Lung (tissue), 12 donors: ENCODE data around the gene PDZD8. TPM values are rescaled to one million over a fixed set of nuclear protein-coding genes. Genes with fewer than 3 reads are reported as not detected.

Experiments
- ATAC-seq: fragments of 200-7000 bp; cut with Tn5 transposase; one replicate; pipeline ENCODE4 v1.9.1; 2020; ENCODE audit warnings: moderate number of reproducible peaks; ENCODE audit not compliant: insufficient read depth, low FRiP score
- DNase-seq, 3 donors: peaks; one replicate each; pipeline ENCODE4 v3.0.0-alpha.2; 2013 to 2017
- H3K27ac ChIP-seq, 2 donors: one replicate each; pipeline ENCODE4 v1.5.1; 2013; ENCODE audit warnings: mild to moderate bottlenecking in 2 of 2, moderate library complexity in 2 of 2, control low read depth in 1 of 2, inconsistent platforms in 1 of 2, low read depth in 1 of 2, low read length in 1 of 2
- H3K27me3 ChIP-seq, 3 donors: one replicate each; pipeline ENCODE4 v1.5.1; 2013; ENCODE audit warnings: low read length in 2 of 3; ENCODE audit not compliant: control insufficient read depth in 3 of 3, insufficient read depth in 3 of 3
- H3K36me3 ChIP-seq, 4 donors: one replicate each; pipeline ENCODE4 v1.5.1; 2013; ENCODE audit warnings: low read length in 4 of 4, mild to moderate bottlenecking in 1 of 4, moderate library complexity in 1 of 4; ENCODE audit not compliant: control insufficient read depth in 4 of 4, insufficient read depth in 4 of 4
- H3K4me1 ChIP-seq, 5 donors: one replicate each; pipeline ENCODE4 v1.5.1; 2013; ENCODE audit warnings: low read length in 5 of 5, mild to moderate bottlenecking in 2 of 5, moderate library complexity in 1 of 5; ENCODE audit not compliant: control insufficient read depth in 5 of 5, insufficient read depth in 5 of 5
- H3K4me3 ChIP-seq: one replicate; pipeline ENCODE4 v1.5.1; 2013; ENCODE audit warnings: mild to moderate bottlenecking, control low read depth, moderate library complexity
- H3K9ac ChIP-seq, 2 donors: one replicate each; pipeline ENCODE4 v1.5.1; 2013; ENCODE audit warnings: low read length in 2 of 2, control low read depth in 1 of 2; ENCODE audit not compliant: insufficient read depth in 1 of 2
- H3K9me3 ChIP-seq, 4 donors: one replicate each; pipeline ENCODE4 v1.5.1; 2013; ENCODE audit warnings: low read length in 3 of 4, mild to moderate bottlenecking in 1 of 4, moderate library complexity in 1 of 4; ENCODE audit not compliant: control insufficient read depth in 4 of 4, insufficient read depth in 3 of 4
- CTCF ChIP-seq: IDR thresholded peaks from 2 replicates; pipeline ENCODE4 v1.5.1; 2012; ENCODE audit warnings: mild to moderate bottlenecking; ENCODE audit errors: control extremely low read depth, extremely low read depth
- WGBS, 2 donors: extraction: QIAGEN DNeasy Blood & Tissue Kit; methylation state at CpG; one replicate each; pipeline ENCODE4 v1.1.7; 2013; 5-methylcytosine and 5-hydroxymethylcytosine counted together
- polyA plus RNA-seq, 2 donors: library from polyadenylated mRNA; stranded (reverse); fragments of 200-250 nt; gene quantifications; one replicate each; pipeline ENCODE4 v1.2.1, GENCODE V29; 2013
- total RNA-seq, 2 donors: library from RNA; depleted of rRNA in 1 of 2; stranded (reverse); fragments of >200 nt in 1 of 2; gene quantifications; one replicate each; pipeline ENCODE4 v1.2.1, GENCODE V29; 2014 to 2021
- donor health status: control.
- donor health status: control.
- donor health status: Bipolar disorder and iron deficiency.
- donor health status: healthy.
- donor health status: DM: yes; HTN: yes; CAD: no.

The PDZD8 gene
- total and polyA plus RNA-seq, 4 donors, result 3.7 to 32.0 (median 19.3) TPM

GRCh38 chr10:117352724-117353123, 22.5 kb downstream of the PDZD8 start:
- DNase-seq (no peak), ATAC-seq (no peak)
- TF ChIP-seq CTCF, result no peak
- Histone ChIP-seq H3K27ac (no peak overlapping the region), H3K4me1 (peaks cover 0 to 7% (median 0%) of the 10 kb centered on the region in 5 donors), H3K27me3 (no peaks in the 10 kb centered on the region), H3K36me3 (no peaks in the 10 kb centered on the region), H3K9ac (no peak overlapping the region), H3K4me3 (no peak overlapping the region), H3K9me3 (no peaks in the 10 kb centered on the region)
- 87 to 96% methylated on average over 2 of the region's 2 CpGs for WGBS, 2 donors

GRCh38 chr10:117351996-117352395, 23.2 kb downstream of the PDZD8 start:
- WGBS, 2 donors, result 94 to 95% methylated on average over 2 of the region's 2 CpGs
- no peak overlapping the region for H3K4me3 ChIP-seq
- H3K9ac ChIP-seq, result no peak overlapping the region
- H3K27me3 ChIP-seq, result no peaks in the 10 kb centered on the region
- H3K27ac ChIP-seq, result no peak overlapping the region
- H3K36me3 ChIP-seq, result no peaks in the 10 kb centered on the region
- ATAC-seq, result no peak
- H3K4me1 ChIP-seq, result peaks cover 0 to 7% (median 0%) of the 10 kb centered on the region in 5 donors
- H3K9me3 ChIP-seq, result no peaks in the 10 kb centered on the region
- no peak for TF ChIP-seq CTCF
- DNase-seq, result no peak

GRCh38 chr10:117351558-117351957, 23.7 kb downstream of the PDZD8 start:
- H3K27me3 ChIP-seq, result no peaks in the 10 kb centered on the region
- H3K9me3 ChIP-seq, result no peaks in the 10 kb centered on the region
- peaks cover 0 to 7% (median 0%) of the 10 kb centered on the region in 5 donors for H3K4me1 ChIP-seq
- WGBS, 2 donors, result 95 to 100% methylated on average over 1 of the region's 1 CpG
- no peak overlapping the region for H3K9ac ChIP-seq
- ATAC-seq, result no peak
- H3K36me3 ChIP-seq, result no peaks in the 10 kb centered on the region
- TF ChIP-seq CTCF, result no peak
- no peak for DNase-seq
- H3K27ac ChIP-seq, result no peak overlapping the region
- H3K4me3 ChIP-seq, result no peak overlapping the region

GRCh38 chr10:117350909-117351308, 24.3 kb downstream of the PDZD8 start:
- Histone ChIP-seq H3K27me3 (no peaks in the 10 kb centered on the region), H3K9me3 (no peaks in the 10 kb centered on the region), H3K9ac (no peak overlapping the region), H3K4me1 (peaks cover 0 to 7% (median 0%) of the 10 kb centered on the region in 5 donors), H3K4me3 (no peak overlapping the region), H3K36me3 (no peaks in the 10 kb centered on the region), H3K27ac (no peak overlapping the region)
- no peak for TF ChIP-seq CTCF
- ATAC-seq, result no peak
- DNase-seq, result no peak
- WGBS, 2 donors, result 73 to 78% methylated on average over 3 of the region's 3 CpGs
